NOMO-1 treated with DMSO at 0.1 percent for 48 hours (cell line): ENCODE results near the gene PSMB7.
"Not testable (repeated sequence)": the region's sequence is repeated elsewhere in the genome, so short reads cannot be mapped to it uniquely, and the experiment has no call there.

ENCODE experiments used
- DNase-seq: peaks from one replicate; lab custom pipeline; 2025; ENCODE audit not compliant: unreplicated experiment; lab: John Stamatoyannopoulos, UW

PSMB7 gene

GRCh38 chr9:124443625-124444024 is 28.4 kb upstream of the PSMB7 start:
- no peak for DNase-seq

DNA sequence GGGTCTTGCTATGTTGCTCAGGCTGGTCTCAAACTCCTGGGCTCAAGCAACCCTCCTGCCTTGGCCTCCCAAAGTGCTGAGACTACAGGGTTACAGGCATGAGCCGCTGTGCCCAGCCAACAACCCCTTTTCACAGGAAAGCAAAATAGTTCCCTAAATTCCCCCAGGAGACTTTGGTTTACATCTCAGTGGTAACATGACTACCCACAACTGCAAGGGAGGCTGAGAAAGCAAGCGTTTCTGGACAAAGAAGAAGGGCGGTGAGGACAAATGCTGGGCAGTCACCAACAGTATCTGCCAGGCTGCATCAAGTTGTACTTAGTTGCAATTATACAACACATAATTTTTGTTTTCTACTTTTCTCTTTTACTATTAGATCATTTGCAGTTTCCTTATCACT is 27.6 kb upstream of the PSMB7 start:
- DNase-seq = no peak

DNA sequence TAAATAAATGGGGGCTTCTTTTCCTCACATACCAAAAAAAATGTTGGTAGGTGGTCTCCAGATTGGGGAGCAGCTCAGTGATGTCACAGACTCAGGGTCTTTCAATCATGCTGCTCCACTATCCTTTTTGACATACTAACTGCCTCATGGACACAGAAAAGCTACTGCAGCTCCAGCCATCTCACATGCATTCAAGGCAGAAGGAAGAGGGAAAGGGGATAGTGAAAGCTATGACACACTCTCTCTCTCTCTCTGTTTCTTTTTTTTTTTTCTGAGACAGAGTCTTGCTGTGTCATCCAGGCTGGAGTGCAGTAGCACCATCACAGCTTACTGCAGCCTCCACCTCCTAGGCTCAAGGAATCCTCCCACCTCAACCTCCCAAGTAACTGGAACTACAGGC is 27.1 kb upstream of the PSMB7 start:
- no peak for DNase-seq

DNA sequence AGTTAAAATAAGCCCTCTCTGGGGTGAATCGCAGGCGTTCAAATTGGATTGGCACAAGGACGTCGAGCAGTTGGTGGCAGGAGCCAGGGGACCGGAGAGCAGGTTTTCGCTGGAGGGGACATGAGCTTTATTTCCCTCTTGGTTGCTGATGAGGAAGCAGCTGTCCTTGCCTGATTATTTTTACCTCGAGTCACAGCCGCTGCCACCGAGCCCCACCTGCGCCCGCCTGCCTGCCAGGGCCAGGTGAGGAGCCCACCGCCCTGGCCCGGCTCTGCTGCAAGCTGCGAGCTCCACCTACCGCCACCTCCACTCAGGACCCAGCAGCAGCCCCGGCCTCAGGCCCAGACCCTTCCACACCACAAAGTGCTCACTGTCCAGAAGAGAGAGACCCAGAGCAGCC is 26.0 kb upstream of the PSMB7 start:
- no peak for DNase-seq

GRCh38 chr9:124440786-124441185 is 25.5 kb upstream of the PSMB7 start:
- no peak for DNase-seq

GRCh38 chr9:124439686-124440243 is 24.5 kb upstream of the PSMB7 start:
- DNase-seq = no peak

GRCh38 chr9:124439086-124439485 is 23.8 kb upstream of the PSMB7 start:
- DNase-seq = no peak

DNA sequence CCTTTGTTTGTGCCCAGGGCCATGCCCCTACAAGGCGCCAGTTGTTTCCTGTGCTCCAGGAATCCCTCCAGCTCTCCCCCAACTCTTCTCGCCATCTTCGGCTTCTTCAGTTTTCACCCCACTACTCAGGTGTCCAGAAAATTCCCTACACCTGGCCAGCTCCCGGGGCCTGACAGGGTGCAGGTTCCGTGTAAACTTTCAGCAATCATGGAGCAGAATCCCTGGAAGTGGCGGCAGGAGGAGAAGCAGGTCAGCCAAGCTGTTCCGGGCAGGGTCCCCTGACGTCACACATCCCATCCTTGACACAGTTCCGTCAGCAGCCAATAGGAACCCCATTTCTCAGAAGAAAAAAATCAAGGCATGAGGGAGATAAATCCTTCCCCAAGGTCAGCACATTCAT is 22.8 kb upstream of the PSMB7 start:
- no peak for DNase-seq

DNA sequence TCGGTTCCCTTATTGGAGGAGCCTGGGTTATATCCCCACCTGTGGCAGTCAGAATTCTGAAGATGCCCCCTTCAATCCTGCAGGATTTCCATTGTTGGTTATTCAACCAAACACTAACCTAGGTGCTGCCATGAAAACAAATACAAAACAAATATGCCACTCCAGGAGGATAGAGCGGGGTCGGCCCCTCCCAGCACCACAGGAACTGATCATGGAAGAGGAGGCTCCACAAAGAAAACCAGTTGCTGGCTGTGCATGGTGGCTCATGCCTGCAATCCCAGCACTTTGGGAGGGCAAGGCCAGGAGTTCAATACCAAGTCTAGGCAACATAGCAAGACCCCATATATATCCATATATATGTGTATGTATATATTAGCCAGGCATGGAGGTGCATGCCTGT is 21.8 kb upstream of the PSMB7 start:
- DNase-seq = no peak

GRCh38 chr9:124436320-124436719 is 21.1 kb upstream of the PSMB7 start:
- DNase-seq = peak; percentile 67

GRCh38 chr9:124429530-124429867 is 14.3 kb upstream of the PSMB7 start:
- no peak for DNase-seq

GRCh38 chr9:124428751-124429529 is 13.7 kb upstream of the PSMB7 start:
- DNase-seq = no peak

DNA sequence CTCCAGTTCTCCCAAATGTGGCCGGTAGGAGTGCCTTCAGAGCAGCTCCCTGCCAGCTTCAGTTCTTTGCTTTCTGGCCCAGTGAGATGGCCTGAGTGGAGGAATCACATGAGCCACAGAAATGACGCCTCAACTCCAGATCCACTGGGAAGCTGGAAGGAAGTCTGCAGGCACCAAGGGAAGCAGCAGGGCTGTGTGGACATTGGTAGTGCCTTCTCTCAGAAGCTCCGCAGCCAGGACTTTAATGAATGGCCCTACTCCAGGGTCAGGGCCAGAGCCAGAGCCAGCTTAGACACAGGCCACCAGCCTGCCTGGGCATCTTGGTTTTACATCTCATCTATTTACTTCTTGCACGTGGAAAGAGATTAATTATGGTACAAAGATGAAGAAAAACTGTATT is 12.0 kb upstream of the PSMB7 start:
- DNase-seq = no peak

DNA sequence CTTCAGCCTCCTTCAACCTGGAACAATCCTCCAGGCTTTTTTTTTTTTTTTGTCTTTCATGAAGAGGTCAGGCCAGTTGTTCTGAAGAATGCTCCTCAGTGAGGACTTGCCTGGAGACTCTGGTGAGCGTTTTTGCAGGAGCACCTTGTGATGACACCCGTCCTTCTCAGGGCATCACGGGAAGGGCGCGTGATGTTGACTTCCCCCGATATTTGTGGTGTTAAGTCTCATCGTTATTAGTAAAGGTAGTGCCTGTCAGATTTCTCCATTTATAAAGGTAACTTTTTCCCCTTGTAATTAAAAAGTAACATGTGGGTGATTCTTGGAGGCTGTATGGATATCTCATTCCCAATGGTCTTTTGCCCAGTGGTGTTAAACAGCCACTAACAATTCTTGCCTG is 11.1 kb upstream of the PSMB7 start:
- DNase-seq = no peak

DNA sequence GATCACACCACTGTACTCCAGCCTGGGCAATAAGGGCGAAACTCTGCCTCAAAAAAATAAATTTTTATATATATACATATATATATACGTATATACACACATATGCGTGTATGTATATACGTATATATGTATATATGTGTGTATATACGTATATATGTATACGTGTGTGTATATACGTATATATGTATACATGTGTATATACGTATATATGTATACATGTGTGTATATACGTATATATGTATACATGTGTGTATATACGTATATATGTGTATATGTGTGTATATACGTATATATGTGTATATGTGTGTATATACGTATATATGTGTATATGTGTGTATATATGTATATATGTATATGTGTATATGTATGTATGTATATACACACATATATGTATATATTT is 10.5 kb upstream of the PSMB7 start:
- DNase-seq = not testable (repeated sequence)

DNA sequence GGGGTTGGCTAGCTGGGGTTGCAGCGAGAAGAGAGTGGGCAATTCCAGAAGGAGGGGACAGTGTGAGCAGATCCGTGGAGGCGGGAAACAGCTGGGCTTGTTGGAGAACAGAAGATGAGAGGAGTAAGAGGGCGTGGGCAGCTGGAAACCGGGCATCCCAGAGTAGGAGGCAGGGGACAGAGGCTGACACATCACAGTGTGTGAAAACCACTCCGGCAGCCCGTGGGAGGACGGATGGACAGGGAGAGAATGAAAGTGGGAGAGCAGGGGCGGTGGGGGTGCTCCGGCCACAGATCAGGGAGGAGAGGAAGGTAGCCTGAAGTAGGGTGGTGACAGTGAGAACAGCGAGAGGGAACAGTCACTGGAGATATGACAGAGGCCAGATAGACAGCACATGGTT is 8.3 kb upstream of the PSMB7 start:
- DNase-seq = no peak

- no peak for DNase-seq
Measured at GRCh38 chr9:124423155-124423554, 7.9 kb upstream of the PSMB7 start.

DNA sequence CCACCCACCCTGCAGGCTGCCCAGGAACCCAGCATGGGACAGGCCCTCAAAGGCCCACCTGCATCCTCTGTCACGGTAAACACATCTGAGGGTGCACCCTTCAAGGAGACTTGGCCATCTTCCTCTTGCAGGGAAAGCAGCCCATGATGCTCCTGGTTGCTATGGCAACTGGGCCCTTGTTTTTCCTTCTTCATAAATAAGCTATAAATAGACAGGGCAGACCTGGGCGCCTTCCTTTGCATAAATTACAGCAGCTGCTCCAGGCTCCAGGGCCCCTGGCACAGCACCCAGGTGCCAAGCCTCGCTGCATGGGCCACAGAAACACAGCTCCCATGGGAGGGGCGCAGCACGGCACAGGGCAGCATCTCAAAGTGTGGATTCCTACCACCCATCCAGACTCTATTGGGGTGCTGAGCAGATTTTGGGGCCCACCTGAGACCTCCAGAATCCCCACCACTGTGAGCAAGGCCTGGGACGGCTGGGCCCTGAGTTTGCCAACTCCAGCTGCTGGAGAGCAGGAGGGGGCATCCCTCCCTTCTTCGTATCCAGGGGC is 5.8 kb upstream of the PSMB7 start:
- DNase-seq = no peak

DNA sequence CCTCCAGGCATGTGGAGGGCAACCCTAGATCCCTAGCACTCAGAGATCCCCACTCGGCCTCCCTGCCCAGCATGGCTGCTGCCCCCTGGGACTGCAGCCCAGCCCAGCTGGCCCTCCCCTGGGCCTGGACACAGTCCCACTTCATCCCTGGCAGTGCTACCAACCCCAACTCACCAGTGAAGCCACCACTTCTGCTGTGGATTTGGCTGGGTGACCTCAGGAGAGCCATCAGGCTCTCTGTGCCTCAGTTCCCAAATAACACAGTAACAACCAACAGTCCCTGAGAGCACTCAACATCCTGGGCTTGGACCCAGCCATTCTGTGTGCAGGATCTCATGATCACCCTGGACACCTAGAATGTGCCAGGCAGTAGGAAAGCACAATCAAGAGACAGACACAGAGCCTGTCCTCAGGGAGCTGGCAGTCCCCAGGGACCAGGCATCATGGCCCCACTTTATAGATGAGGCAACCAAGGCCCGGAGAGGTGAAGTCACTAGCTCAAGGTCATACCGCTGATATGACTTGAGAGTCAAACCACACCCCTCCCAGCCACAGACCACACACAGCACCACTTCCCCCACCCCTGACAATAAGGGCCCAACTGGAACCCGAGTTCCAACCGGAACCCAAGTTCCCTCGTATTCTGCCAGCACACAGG is 4.7 kb upstream of the PSMB7 start:
- DNase-seq = no peak

- no peak for DNase-seq
Measured at GRCh38 chr9:124415852-124416484, 726 bp upstream of the PSMB7 start.

DNA sequence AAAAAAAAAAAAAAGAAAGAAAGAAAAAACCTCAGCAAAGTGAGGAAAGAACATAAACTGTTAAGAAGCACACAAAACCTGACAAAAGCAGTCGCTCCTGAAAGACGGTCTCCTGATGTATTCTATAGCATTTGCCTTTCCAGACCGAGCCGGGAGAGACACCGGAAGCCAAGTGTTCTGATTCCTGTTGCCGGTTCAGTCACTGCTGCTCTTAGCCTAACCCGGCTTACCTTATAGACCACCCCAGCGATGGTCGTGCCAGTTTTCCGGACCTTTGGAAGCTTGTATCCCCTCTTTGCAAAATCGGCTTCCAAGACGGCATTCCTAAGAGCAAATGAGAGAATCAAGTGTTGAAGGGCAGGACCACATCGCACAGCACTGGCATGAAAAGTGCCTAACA is 630 bp downstream of the PSMB7 start:
- DNase-seq = no peak

GRCh38 chr9:124412228-124412575 is 3.0 kb downstream of the PSMB7 start:
- no peak for DNase-seq
